Skeletal muscle tissue (tissue), 5 donors: ENCODE results near the gene BAK1. TPM values are rescaled to one million over a fixed set of nuclear protein-coding genes. Genes with fewer than 3 reads are reported as not detected.
"Not testable (repeated sequence)": the region's sequence is repeated elsewhere in the genome, so short reads cannot be mapped to it uniquely, and the experiment has no call there.

Experiments
- H3K27ac ChIP-seq: one replicate; pipeline ENCODE4 v1.7.0; 2013; ENCODE audit warnings: mild to moderate bottlenecking, low read depth, low read length, inconsistent platforms
- H3K27me3 ChIP-seq, 3 donors: one replicate each; pipeline ENCODE4 v1.7.0; 2013; ENCODE audit warnings: low read length in 3 of 3; ENCODE audit not compliant: control insufficient read depth in 3 of 3, insufficient read depth in 3 of 3
- H3K36me3 ChIP-seq, 3 donors: one replicate each; pipeline ENCODE4 v1.7.0; 2013; ENCODE audit warnings: low read length in 3 of 3; ENCODE audit not compliant: control insufficient read depth in 3 of 3, insufficient read depth in 3 of 3
- H3K4me1 ChIP-seq, 3 donors: one replicate each; pipeline ENCODE4 v1.7.0; 2013; ENCODE audit warnings: low read length in 3 of 3, mild to moderate bottlenecking in 3 of 3; ENCODE audit not compliant: control insufficient read depth in 3 of 3, insufficient read depth in 3 of 3
- H3K4me3 ChIP-seq, 3 donors: one replicate each; pipeline ENCODE4 v1.7.0; 2013; ENCODE audit warnings: low read length in 3 of 3
- H3K9ac ChIP-seq, 3 donors: one replicate each; pipeline ENCODE4 v1.7.0; 2013; ENCODE audit warnings: low read length in 3 of 3, mild to moderate bottlenecking in 3 of 3, moderate library complexity in 2 of 3, low read depth in 1 of 3
- H3K9me3 ChIP-seq, 3 donors: one replicate each; pipeline ENCODE4 v1.7.0; 2013; ENCODE audit warnings: low read length in 3 of 3; ENCODE audit not compliant: control insufficient read depth in 3 of 3
- small RNA-seq: library from RNA; depleted of rRNA; stranded (forward); fragments of <200 nt; gene quantifications from one replicate; pipeline ENCODE3, GENCODE V24; 2014
- total RNA-seq: library from RNA; depleted of rRNA; stranded (reverse); fragments of >200 nt; gene quantifications from one replicate; pipeline ENCODE4 v1.2.3, GENCODE V29; 2014
- donor health status: Osteomylitis.

The BAK1 gene
- total RNA-seq, 1 donor from 2014 or later = 9.9 TPM

- H3K9me3 ChIP-seq = no peaks in the 10 kb centered on the region
- H3K4me3 ChIP-seq = no peak overlapping the region
- no peaks in the 10 kb centered on the region for H3K4me1 ChIP-seq
- H3K27ac ChIP-seq = no peak overlapping the region
- no peaks in the 10 kb centered on the region for H3K27me3 ChIP-seq
- no peaks in the 10 kb centered on the region for H3K36me3 ChIP-seq
- no peak overlapping the region for H3K9ac ChIP-seq
These were observed 39.3 kb downstream of the BAK1 start for GRCh38 chr6:33540768-33541167.

GRCh38 chr6:33534702-33535101, 45.4 kb downstream of the BAK1 start:
- H3K4me3 ChIP-seq = no peak overlapping the region
- no peaks in the 10 kb centered on the region for H3K36me3 ChIP-seq
- H3K9ac ChIP-seq = no peak overlapping the region
- H3K4me1 ChIP-seq = no peaks in the 10 kb centered on the region
- no peaks in the 10 kb centered on the region for H3K27me3 ChIP-seq
- no peaks in the 10 kb centered on the region for H3K9me3 ChIP-seq
- H3K27ac ChIP-seq = no peak overlapping the region

GRCh38 chr6:33533163-33533869, 46.8 kb downstream of the BAK1 start:
- not testable (repeated sequence) for H3K9me3 ChIP-seq, H3K4me1 ChIP-seq, H3K27me3 ChIP-seq, H3K9ac ChIP-seq, H3K27ac ChIP-seq, H3K4me3 ChIP-seq, H3K36me3 ChIP-seq

GRCh38 chr6:33532431-33532830, 47.6 kb downstream of the BAK1 start:
- H3K36me3 ChIP-seq, H3K9ac ChIP-seq, H3K4me3 ChIP-seq, H3K27ac ChIP-seq, H3K9me3 ChIP-seq, H3K4me1 ChIP-seq, H3K27me3 ChIP-seq: not testable (repeated sequence)

- H3K4me1 ChIP-seq, H3K4me3 ChIP-seq, H3K36me3 ChIP-seq, H3K27ac ChIP-seq, H3K9ac ChIP-seq, H3K9me3 ChIP-seq, H3K27me3 ChIP-seq: not testable (repeated sequence)
These were observed 49.5 kb downstream of the BAK1 start for GRCh38 chr6:33530617-33531016.

Small RNAs within 50 kb of the gene (small RNA-seq; reads per million reads assigned to genes)
- gene RF00017 = not detected

Other genes starting within 250 kb of the BAK1 start
- 12.0 TPM for gene KIFC1, start 188.5 kb downstream of the BAK1 start, total RNA-seq
- gene PHF1, start 169.3 kb downstream of the BAK1 start, total RNA-seq = 5.7 TPM
- gene CUTA, start 162.2 kb downstream of the BAK1 start, total RNA-seq = 73.1 TPM
- 1.6 TPM for gene SYNGAP1, start 160.2 kb downstream of the BAK1 start, total RNA-seq
- gene ZBTB9, start 125.7 kb downstream of the BAK1 start, total RNA-seq = 11.0 TPM
- 4.7 TPM for gene ITPR3, start 41.0 kb upstream of the BAK1 start, total RNA-seq
- gene UQCC2, start 131.4 kb upstream of the BAK1 start, total RNA-seq = 26.1 TPM
- gene IP6K3, start 166.6 kb upstream of the BAK1 start, total RNA-seq = 13.6 TPM
- 21.9 TPM for gene LEMD2, start 208.9 kb upstream of the BAK1 start, total RNA-seq
- gene MLN, start 223.7 kb upstream of the BAK1 start, total RNA-seq = not detected